C4-2B (cell line): ENCODE measurements around the gene PLEK2.

Experiments
- CTCF ChIP-seq: fragments of 450-650 bp; conservative IDR thresholded peaks from 2 replicates; pipeline ENCODE4 v1.5.1; 2017; ENCODE audit warnings: mild to moderate bottlenecking
- ZFX ChIP-seq: fragments of 450-650 bp; IDR thresholded peaks from 2 replicates; pipeline ENCODE4 v1.6.1; 2017

- TF ChIP-seq CTCF (no peak), ZFX (no peak)
Measured at GRCh38 chr14:67442139-67442906, 30.4 kb upstream of the PLEK2 start.
